Mesothelial cell of epicardium (in vitro differentiated cells): ENCODE results near the gene OLIG2. TPM values are rescaled to one million over a fixed set of nuclear protein-coding genes. Genes with fewer than 3 reads are reported as not detected.

Source experiments
- DNase-seq, 2 experiments: peaks; one replicate each; pipeline ENCODE4 v3.0.0; 2021; ENCODE audit warnings: low spot score in 2 of 2; ENCODE audit not compliant: unreplicated experiment in 2 of 2
- H3K27ac Mint-ChIP-seq: 2 replicates; pipeline ENCODE4 v1.8.0; 2021; ENCODE audit warnings: mixed read lengths
- H3K27me3 Mint-ChIP-seq: 2 replicates; pipeline ENCODE4 v1.8.0; 2021; ENCODE audit warnings: low read depth, mixed read lengths
- H3K36me3 Mint-ChIP-seq: 2 replicates; pipeline ENCODE4 v1.8.0; 2021; ENCODE audit warnings: mixed read lengths
- H3K4me1 Mint-ChIP-seq: 2 replicates; pipeline ENCODE4 v1.8.0; 2021; ENCODE audit warnings: mixed read lengths
- H3K4me3 Mint-ChIP-seq: 2 replicates; pipeline ENCODE4 v1.8.0; 2021; ENCODE audit warnings: mild to moderate bottlenecking, moderate library complexity, mixed read lengths
- H3K9me3 Mint-ChIP-seq: 2 replicates; pipeline ENCODE4 v1.8.0; 2021; ENCODE audit warnings: mixed read lengths
- CTCF ChIP-seq: fragments of 200-600 bp; sonication (generic); IDR thresholded peaks from one replicate; pipeline ENCODE4 v1.5.0; 2021; ENCODE audit warnings: antibody characterized with exemption; ENCODE audit not compliant: unreplicated experiment
- total RNA-seq: library from RNA; stranded (reverse); gene quantifications from 3 replicates; pipeline ENCODE4 v1.2.1, GENCODE V29; 2021

The OLIG2 gene
- total RNA-seq, 1 donor from 2014 or later: 0.38 TPM

DNA sequence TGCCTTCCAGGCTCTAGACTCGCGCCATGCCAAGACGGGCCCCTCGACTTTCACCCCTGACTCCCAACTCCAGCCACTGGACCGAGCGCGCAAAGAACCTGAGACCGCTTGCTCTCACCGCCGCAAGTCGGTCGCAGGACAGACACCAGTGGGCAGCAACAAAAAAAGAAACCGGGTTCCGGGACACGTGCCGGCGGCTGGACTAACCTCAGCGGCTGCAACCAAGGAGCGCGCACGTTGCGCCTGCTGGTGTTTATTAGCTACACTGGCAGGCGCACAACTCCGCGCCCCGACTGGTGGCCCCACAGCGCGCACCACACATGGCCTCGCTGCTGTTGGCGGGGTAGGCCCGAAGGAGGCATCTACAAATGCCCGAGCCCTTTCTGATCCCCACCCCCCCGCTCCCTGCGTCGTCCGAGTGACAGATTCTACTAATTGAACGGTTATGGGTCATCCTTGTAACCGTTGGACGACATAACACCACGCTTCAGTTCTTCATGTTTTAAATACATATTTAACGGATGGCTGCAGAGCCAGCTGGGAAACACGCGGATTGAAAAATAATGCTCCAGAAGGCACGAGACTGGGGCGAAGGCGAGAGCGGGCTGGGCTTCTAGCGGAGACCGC lies 2.0 kb upstream of the OLIG2 start:
- no peak overlapping the region for H3K4me3 Mint-ChIP-seq
- peaks cover 12% of the 10 kb centered on the region for H3K4me1 Mint-ChIP-seq

DNA sequence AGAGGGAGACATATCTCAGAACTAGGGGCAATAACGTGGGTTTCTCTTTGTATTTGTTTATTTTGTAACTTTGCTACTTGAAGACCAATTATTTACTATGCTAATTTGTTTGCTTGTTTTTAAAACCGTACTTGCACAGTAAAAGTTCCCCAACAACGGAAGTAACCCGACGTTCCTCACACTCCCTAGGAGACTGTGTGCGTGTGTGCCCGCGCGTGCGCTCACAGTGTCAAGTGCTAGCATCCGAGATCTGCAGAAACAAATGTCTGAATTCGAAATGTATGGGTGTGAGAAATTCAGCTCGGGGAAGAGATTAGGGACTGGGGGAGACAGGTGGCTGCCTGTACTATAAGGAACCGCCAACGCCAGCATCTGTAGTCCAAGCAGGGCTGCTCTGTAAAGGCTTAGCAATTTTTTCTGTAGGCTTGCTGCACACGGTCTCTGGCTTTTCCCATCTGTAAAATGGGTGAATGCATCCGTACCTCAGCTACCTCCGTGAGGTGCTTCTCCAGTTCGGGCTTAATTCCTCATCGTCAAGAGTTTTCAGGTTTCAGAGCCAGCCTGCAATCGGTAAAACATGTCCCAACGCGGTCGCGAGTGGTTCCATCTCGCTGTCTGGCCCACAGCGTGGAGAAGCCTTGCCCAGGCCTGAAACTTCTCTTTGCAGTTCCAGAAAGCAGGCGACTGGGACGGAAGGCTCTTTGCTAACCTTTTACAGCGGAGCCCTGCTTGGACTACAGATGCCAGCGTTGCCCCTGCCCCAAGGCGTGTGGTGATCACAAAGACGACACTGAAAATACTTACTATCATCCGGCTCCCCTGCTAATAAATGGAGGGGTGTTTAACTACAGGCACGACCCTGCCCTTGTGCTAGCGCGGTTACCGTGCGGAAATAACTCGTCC lies 1.3 kb upstream of the OLIG2 start:
- peaks cover 89% of the 10 kb centered on the region for H3K27me3 Mint-ChIP-seq
- no peak for TF ChIP-seq CTCF
- H3K36me3 Mint-ChIP-seq: no peaks in the 10 kb centered on the region
- no peaks in the 10 kb centered on the region for H3K9me3 Mint-ChIP-seq
- H3K27ac Mint-ChIP-seq: no peak overlapping the region
- H3K4me3 Mint-ChIP-seq: peak overlapping the region; percentile 61
- H3K4me1 Mint-ChIP-seq: peaks cover 14% of the 10 kb centered on the region
- no peak for DNase-seq

More for the DNA sequence above, 2.0 kb upstream of the OLIG2 start:
- no peak for TF ChIP-seq CTCF
- Mint-ChIP-seq H3K27ac (no peak overlapping the region), H3K36me3 (no peaks in the 10 kb centered on the region), H3K9me3 (no peaks in the 10 kb centered on the region), H3K27me3 (peaks cover 89% of the 10 kb centered on the region)
- DNase-seq: no peak

- no peaks in the 10 kb centered on the region for H3K36me3 Mint-ChIP-seq
- H3K9me3 Mint-ChIP-seq: no peaks in the 10 kb centered on the region
- peaks cover 14% of the 10 kb centered on the region for H3K4me1 Mint-ChIP-seq
- no peak overlapping the region for H3K27ac Mint-ChIP-seq
- peaks cover 92% of the 10 kb centered on the region for H3K27me3 Mint-ChIP-seq
- H3K4me3 Mint-ChIP-seq: peak overlapping the region; percentile 61
- no peak for DNase-seq
- peak; percentile 11 for TF ChIP-seq CTCF
Observed at GRCh38 chr21:33025106-33025488, 638 bp upstream of the OLIG2 start.

GRCh38 chr21:33026443-33026858 lies 716 bp downstream of the OLIG2 start:
- peaks cover 9% of the 10 kb centered on the region for H3K4me1 Mint-ChIP-seq
- H3K27me3 Mint-ChIP-seq: peaks cover 93% of the 10 kb centered on the region
- DNase-seq: no peak
- peak overlapping the region; percentile 61 for H3K4me3 Mint-ChIP-seq
- H3K36me3 Mint-ChIP-seq: no peaks in the 10 kb centered on the region
- no peak for TF ChIP-seq CTCF
- no peak overlapping the region for H3K27ac Mint-ChIP-seq
- H3K9me3 Mint-ChIP-seq: no peaks in the 10 kb centered on the region

DNA sequence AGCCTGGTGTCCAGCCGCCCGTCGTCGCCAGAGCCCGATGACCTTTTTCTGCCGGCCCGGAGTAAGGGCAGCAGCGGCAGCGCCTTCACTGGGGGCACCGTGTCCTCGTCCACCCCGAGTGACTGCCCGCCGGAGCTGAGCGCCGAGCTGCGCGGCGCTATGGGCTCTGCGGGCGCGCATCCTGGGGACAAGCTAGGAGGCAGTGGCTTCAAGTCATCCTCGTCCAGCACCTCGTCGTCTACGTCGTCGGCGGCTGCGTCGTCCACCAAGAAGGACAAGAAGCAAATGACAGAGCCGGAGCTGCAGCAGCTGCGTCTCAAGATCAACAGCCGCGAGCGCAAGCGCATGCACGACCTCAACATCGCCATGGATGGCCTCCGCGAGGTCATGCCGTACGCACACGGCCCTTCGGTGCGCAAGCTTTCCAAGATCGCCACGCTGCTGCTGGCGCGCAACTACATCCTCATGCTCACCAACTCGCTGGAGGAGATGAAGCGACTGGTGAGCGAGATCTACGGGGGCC lies 1.2 kb downstream of the OLIG2 start:
- H3K9me3 Mint-ChIP-seq: no peaks in the 10 kb centered on the region
- no peaks in the 10 kb centered on the region for H3K36me3 Mint-ChIP-seq
- H3K4me1 Mint-ChIP-seq: peaks cover 9% of the 10 kb centered on the region
- no peak for DNase-seq
- peaks cover 93% of the 10 kb centered on the region for H3K27me3 Mint-ChIP-seq
- H3K4me3 Mint-ChIP-seq: no peak overlapping the region
- no peak overlapping the region for H3K27ac Mint-ChIP-seq
- no peak for TF ChIP-seq CTCF
